Spinal cord (tissue), 10 donors: ENCODE measurements around the gene FKRP. TPM values are rescaled to one million over a fixed set of nuclear protein-coding genes. Genes with fewer than 3 reads are reported as not detected.
"Not testable (repeated sequence)": the region's sequence is repeated elsewhere in the genome, so short reads cannot be mapped to it uniquely, and the experiment has no call there.

ENCODE experiments used
- DNase-seq, 6 donors: peaks; one replicate each; pipeline versions ENCODE4 v3.0.0 to v3.0.0-alpha.2; 2013 to 2015; ENCODE audit warnings: low spot score in 6 of 6, low read depth in 4 of 6
- H3K27ac ChIP-seq: one replicate; pipeline ENCODE4 v1.5.1; 2013; ENCODE audit warnings: low read depth, low read length, control low read depth
- H3K27me3 ChIP-seq: one replicate; pipeline ENCODE4 v1.6.1; 2013; ENCODE audit warnings: low read length; ENCODE audit not compliant: control insufficient read depth, insufficient read depth
- H3K36me3 ChIP-seq: one replicate; pipeline ENCODE4 v1.6.1; 2013; ENCODE audit warnings: low read length; ENCODE audit not compliant: control insufficient read depth, insufficient read depth
- H3K4me1 ChIP-seq: one replicate; pipeline ENCODE4 v1.6.1; 2013; ENCODE audit warnings: low read length; ENCODE audit not compliant: control insufficient read depth, insufficient read depth
- H3K4me3 ChIP-seq: one replicate; pipeline ENCODE4 v1.5.1; 2013; ENCODE audit warnings: low read depth, low read length, control low read depth
- H3K9me3 ChIP-seq: one replicate; pipeline ENCODE4 v1.6.1; 2013; ENCODE audit warnings: low read length; ENCODE audit not compliant: control insufficient read depth, insufficient read depth
- WGBS: methylation state at CpG from one replicate; pipeline ENCODE4 v1.1.5; 2013; ENCODE audit warnings: missing lambda C conversion rate; ENCODE audit not compliant: insufficient coverage; 5-methylcytosine and 5-hydroxymethylcytosine counted together
- long read RNA-seq, 4 donors: transcript quantifications; one replicate each; lab custom pipeline, GENCODE V29; 2026
- polyA plus RNA-seq, 2 donors: library from polyadenylated mRNA; unstranded; fragments of 120-200 nt; gene quantifications; one replicate each; pipeline ENCODE4 v1.2.1, GENCODE V29; 2013; ENCODE audit not compliant: insufficient read length in 2 of 2
- total RNA-seq, 2 donors: library from RNA; depleted of rRNA in 1 of 2; stranded (reverse); fragments of 120-200 nt in 1 of 2; fragments of >200 nt in 1 of 2; gene quantifications; one replicate each; pipeline versions ENCODE4 v1.2.3 to v1.2.4, GENCODE V29; 2013 to 2014
- donor health status: healthy.

Gene FKRP, protein sequence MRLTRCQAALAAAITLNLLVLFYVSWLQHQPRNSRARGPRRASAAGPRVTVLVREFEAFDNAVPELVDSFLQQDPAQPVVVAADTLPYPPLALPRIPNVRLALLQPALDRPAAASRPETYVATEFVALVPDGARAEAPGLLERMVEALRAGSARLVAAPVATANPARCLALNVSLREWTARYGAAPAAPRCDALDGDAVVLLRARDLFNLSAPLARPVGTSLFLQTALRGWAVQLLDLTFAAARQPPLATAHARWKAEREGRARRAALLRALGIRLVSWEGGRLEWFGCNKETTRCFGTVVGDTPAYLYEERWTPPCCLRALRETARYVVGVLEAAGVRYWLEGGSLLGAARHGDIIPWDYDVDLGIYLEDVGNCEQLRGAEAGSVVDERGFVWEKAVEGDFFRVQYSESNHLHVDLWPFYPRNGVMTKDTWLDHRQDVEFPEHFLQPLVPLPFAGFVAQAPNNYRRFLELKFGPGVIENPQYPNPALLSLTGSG
- total RNA-seq = 10 to 100 TPM; 11.4 to 17.8 TPM
- 10 to 100 TPM; 23.3 to 36.7 TPM for polyA plus RNA-seq
- long read RNA-seq, donor 1, partial matches to known transcripts = 0 of 5 reads
- long read RNA-seq, donor 1, other reads (novel, unspliced or antisense) = 0 of 5 reads
- long read RNA-seq, donor 2, partial matches to known transcripts = 0 of 2 reads
- long read RNA-seq, donor 2, other reads (novel, unspliced or antisense) = 0 of 2 reads
- long read RNA-seq, donor 3, partial matches to known transcripts = 0 of 4 reads
- long read RNA-seq, donor 3, other reads (novel, unspliced or antisense) = 0 of 4 reads
- long read RNA-seq, donor 4, partial matches to known transcripts = 15 of 60 reads
- long read RNA-seq, donor 4, other reads (novel, unspliced or antisense) = 40 of 60 reads

DNA sequence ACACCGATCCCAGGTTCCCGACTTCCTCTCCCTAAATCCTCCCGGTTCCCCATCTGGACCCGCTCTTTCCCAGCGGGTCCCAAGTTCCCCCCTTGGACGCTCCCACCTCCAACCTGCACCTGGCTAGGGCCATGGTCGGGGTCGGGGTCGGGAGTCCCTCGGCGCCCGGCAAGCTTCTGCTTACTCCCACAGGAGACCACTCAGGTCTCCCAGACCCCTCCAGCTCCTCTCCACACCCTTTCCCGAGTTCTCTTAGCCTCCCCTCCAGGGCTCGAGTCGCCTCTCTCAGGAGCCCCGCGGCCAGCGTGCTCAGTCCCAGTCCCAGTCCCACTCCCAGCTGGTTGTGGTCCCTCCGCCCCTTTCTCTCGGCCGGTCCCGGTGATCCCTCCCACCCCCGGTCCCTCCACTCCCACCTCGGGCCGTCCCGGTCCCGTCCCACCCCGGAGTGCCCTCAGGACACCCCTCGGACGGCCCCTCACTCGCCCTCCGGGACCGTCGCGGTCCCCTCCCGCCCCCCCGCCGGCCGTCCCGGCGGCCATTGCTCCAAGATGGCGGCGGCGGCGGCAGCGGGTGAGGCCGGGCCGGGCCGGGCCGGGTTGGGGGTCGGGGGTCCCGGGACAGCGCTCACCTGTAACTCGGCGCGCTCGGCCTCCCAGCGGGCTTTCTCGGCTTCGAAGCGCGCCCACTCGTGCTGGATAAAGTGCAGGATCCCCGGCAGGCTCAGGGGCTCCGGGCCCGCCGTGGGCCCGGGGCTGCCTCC, at the start of gene FKRP:
Gene FKRP, plus strand, starts transcription at position 537 of the 760 bp plus-strand sequence. CDS start 9,394 bp downstream, outside the sequence.
- WGBS = under 1% methylated on average over 68 of the region's 68 CpGs
- DNase-seq = peak in 3 of 6 donors; percentile 23 to 64 (median 53)
- Histone ChIP-seq H3K36me3 (peaks cover 33% of the 10 kb centered on the region), H3K9me3 (no peaks in the 10 kb centered on the region), H3K4me3 (peak within 1 kb of the TSS; percentile 79), H3K4me1 (peaks cover 37% of the 10 kb centered on the region), H3K27me3 (no peaks in the 10 kb centered on the region), H3K27ac (peak within 1 kb of the TSS; percentile 61)

DNA sequence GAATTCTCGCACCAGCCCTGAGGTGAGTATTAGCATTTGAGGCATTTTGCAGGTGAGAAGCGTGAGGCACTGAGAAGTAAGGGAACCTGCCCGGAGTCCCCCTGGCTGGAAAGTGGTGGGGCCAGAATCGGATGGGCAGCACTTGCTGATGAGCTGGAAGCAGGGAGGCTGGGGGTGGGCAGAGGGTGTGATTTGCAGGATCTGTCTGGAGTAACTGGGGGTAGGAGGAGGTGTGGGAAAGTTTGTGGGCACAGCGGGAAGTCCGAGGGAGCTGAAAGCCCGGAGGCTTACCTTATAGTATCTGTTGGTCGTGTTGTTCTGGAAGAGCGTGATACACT, 49.0 kb upstream of the FKRP start:
- 70% methylated on average over 9 of the region's 9 CpGs for WGBS
- H3K4me3 ChIP-seq = no peak overlapping the region
- no peaks in the 10 kb centered on the region for H3K9me3 ChIP-seq
- H3K4me1 ChIP-seq = peaks cover 12% of the 10 kb centered on the region
- DNase-seq = no peak
- H3K27ac ChIP-seq = no peak overlapping the region
- no peaks in the 10 kb centered on the region for H3K27me3 ChIP-seq
- H3K36me3 ChIP-seq = peaks cover 86% of the 10 kb centered on the region

DNA sequence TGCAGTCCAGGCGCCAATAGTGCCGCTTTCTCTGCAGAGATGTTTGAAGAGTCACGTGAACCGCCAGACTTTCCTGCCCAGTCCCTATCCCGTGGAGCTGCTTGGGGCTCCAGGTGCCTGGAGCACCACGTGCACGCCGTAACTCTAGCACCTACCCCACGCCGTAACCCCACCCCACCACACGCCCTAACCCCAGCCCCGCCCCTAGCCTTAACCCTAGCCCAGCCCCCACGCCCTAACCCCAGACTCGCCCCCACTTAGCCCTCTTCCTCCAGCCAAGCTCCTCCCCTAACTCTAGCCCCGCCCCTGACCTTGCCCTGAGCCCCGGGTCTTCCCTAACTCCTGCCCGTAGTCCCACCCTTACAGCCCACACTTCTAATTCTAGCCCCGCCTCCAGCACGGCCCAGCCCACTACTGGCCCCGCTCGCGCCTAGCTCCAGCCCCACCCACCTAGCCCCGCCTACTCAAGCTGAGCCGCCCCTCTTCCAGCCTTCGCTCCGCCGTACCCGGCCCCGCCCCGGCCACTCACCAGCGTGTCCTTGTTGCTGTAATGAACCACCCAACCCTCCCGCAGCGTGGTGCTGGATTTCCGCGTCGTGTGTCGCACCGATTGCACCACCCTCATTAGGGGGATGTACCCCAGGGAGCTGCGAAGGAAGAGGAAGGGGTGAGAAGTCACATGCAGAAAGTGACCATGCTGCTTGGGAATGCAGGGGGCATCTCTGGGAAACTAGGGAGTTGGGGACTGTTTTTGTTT, 48.5 kb upstream of the FKRP start:
- WGBS = 13% methylated on average over 32 of the region's 39 CpGs
- Histone ChIP-seq H3K27ac (no peak overlapping the region), H3K27me3 (no peaks in the 10 kb centered on the region), H3K9me3 (no peaks in the 10 kb centered on the region), H3K4me3 (peak overlapping the region; percentile 5), H3K4me1 (peaks cover 12% of the 10 kb centered on the region), H3K36me3 (peaks cover 84% of the 10 kb centered on the region)
- DNase-seq = peak in 4 of 6 donors; percentile 24 to 87 (median 60)

DNA sequence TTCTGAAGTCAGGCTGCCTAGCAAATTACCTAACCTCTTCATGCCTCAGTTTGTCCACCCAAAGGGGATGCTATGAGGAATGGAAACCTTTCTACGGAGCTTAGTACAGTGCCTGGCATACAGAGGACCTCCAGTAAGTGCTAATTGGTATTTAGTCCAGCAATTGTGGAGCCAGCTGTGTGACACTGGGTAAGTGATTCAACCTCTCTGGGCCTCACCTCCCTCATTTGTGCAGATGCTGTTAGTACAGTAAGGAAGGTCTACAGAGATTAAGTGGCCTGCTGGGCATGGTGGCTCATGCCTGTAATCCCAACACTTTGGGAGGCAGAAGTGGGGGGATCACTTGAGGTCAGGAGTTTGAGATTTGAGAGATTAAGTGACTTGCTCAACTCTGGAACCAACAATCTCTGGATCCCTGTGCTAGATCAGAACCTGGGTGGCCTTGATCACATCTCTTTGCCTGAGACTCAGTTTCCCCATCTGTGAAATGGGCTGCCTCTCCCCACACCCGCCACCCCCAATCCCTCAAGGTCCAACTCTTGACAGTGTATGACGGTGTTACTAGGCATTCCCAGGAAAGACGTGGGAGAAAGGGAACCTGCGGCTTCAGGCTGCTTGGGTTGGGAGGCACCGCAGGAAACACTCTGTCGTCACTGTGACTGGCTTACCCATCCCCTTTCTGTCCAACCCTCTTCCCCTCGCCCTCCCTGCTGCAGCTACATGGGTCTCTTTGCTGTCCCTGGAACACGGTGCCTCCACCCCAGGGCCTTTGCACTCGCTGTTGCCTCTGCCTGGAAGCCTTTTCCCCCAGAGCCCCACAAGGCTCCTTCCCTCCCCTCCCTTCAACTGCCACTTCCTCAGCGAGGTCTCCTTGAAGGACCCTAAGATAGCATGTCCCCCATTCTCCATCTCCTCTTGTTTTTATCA, 47.2 kb upstream of the FKRP start:
- no peak for DNase-seq
- Histone ChIP-seq H3K36me3 (peaks cover 81% of the 10 kb centered on the region), H3K9me3 (no peaks in the 10 kb centered on the region), H3K4me1 (peaks cover 12% of the 10 kb centered on the region), H3K27me3 (no peaks in the 10 kb centered on the region), H3K27ac (no peak overlapping the region), H3K4me3 (no peak overlapping the region)
- WGBS = 96% methylated on average over 10 of the region's 11 CpGs

DNA sequence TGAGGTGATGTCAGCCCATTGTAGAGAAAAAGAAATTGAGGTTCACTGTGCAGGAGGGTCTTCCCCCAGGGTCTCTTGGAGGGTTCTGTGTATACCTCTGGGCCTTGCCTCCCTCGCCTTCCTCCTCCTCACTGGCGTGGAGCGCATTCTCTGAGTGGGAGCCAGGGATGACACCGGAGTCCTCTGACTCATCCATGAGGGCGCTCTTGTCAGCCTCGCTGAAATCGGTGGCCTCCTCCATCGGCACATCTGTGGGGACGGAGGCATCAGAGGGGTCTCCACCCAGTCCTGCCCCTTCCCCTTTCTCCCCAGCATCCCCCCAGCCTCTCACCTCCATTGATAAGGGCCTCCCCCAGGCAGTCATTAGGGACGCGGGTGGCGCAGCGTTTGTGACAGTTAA, 45.2 kb upstream of the FKRP start:
- DNase-seq = no peak
- Histone ChIP-seq H3K36me3 (peaks cover 72% of the 10 kb centered on the region), H3K27ac (no peak overlapping the region), H3K27me3 (no peaks in the 10 kb centered on the region), H3K4me3 (no peak overlapping the region), H3K9me3 (no peaks in the 10 kb centered on the region), H3K4me1 (peaks cover 12% of the 10 kb centered on the region)
- 90% methylated on average over 10 of the region's 13 CpGs for WGBS

DNA sequence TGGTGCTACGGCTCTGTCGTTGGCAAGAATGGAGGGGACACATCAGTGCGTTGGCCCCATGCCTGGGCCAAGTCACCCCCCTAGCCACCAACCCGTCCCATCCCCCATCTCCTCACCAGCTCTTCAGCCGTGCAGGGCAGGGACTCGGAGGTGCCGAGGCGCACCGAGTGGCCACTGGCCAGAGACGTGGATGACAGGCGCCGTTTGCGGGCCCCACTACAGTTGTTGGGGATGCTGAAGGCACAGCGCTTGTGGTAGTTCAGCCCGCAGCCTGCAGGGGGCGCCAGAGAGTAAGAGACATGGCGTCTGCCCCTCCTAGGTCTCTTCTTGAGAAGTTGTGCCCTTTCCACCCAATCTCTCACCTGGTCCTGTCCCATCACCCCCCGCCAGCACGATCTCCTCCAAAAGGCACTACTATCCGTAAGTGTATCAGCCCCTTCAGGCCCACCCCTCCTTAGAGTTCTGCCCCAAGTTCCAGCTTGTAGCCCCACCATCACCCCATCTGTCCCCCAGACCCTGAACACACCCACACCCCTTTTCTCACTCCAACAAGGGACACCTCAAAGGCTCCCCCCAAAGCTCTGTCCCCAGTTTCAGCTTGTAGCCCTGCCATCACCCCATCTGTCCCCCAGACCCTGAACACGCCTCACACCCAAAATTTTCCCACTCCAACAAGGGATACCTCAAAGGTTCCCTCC, 41.3 kb upstream of the FKRP start:
- DNase-seq = peak in 2 of 6 donors; percentile 20 to 47
- 39% methylated on average over 21 of the region's 21 CpGs for WGBS
- Histone ChIP-seq H3K27ac (no peak overlapping the region), H3K36me3 (peaks cover 64% of the 10 kb centered on the region), H3K9me3 (no peaks in the 10 kb centered on the region), H3K27me3 (no peaks in the 10 kb centered on the region), H3K4me3 (no peak overlapping the region), H3K4me1 (no peaks in the 10 kb centered on the region)

DNA sequence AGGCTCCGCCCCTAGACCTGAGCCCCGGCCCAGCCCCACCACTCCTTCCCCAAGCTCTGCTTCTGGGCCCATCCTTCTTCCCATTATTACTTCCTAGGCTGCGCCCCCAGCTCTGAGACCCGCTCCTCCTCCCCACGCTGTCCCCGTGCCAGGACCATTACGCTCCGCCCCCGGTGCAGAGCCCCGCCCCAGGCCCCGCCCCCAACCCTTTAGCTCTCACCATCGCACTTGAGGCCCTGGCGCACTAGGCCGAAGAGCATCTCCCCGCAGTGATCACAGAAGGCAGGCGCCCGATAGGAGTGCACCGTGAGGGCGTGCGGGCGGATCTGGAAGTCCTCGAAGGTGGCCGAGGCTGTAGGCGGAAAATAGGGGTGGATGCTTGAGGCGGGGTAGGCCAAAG, 35.2 kb upstream of the FKRP start:
- H3K36me3 ChIP-seq = peaks cover 33% of the 10 kb centered on the region
- WGBS = 72% methylated on average over 16 of the region's 25 CpGs

DNA sequence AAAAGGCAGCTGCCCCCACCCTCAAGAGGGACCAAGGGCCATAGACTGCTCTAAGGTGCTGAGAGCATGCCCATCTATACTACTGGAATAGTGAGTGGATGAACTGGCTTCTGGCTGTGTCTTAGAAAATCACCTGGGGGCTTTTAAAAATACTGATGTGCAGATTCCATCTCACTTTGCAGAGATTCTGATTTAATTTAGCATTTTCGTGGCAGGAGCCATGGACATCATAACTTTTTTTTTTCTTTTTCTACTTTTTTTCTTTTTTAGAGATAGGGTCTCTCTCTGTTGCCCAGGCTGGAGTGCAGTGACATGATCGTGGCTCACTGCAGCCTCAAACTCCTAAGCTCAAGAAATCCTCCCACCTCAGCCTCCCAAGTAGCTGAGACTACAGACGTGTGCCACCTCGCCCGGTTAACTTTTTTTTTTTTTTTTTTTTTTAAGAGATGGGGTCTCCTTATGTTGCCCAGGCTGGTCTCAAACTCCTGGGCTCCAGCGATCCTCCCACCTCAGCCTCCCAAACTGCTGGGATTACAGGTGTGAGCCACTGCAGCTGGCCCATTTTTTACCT, 33.0 kb upstream of the FKRP start:
- WGBS = 100% methylated on average over 1 of the region's 6 CpGs
- H3K27ac ChIP-seq, H3K27me3 ChIP-seq: not testable (repeated sequence)

More for the DNA sequence above, 35.2 kb upstream of the FKRP start:
- no peak overlapping the region for H3K4me3 ChIP-seq
- H3K9me3 ChIP-seq = no peaks in the 10 kb centered on the region
- peaks cover 19% of the 10 kb centered on the region for H3K4me1 ChIP-seq
- no peak overlapping the region for H3K27ac ChIP-seq
- H3K27me3 ChIP-seq = no peaks in the 10 kb centered on the region
- no peak for DNase-seq

More for the DNA sequence above, 33.0 kb upstream of the FKRP start:
- Histone ChIP-seq H3K36me3 (peaks cover 29% of the 10 kb centered on the region), H3K4me1 (peaks cover 38% of the 10 kb centered on the region)
- H3K4me3 ChIP-seq, DNase-seq, H3K9me3 ChIP-seq: not testable (repeated sequence)
